ENCODE measurements around the gene ABCC3. TPM values are rescaled to one million over a fixed set of nuclear protein-coding genes. Genes with fewer than 3 reads are reported as not detected.

Gene ABCC3
- total and polyA plus RNA-seq, 9 of the 15 experiments (the other 6 are each of a cell fraction or from before 2014, with no cell fraction given) = 0.03 to 1.6 (median 0.42) TPM; not detected in 5

DNA sequence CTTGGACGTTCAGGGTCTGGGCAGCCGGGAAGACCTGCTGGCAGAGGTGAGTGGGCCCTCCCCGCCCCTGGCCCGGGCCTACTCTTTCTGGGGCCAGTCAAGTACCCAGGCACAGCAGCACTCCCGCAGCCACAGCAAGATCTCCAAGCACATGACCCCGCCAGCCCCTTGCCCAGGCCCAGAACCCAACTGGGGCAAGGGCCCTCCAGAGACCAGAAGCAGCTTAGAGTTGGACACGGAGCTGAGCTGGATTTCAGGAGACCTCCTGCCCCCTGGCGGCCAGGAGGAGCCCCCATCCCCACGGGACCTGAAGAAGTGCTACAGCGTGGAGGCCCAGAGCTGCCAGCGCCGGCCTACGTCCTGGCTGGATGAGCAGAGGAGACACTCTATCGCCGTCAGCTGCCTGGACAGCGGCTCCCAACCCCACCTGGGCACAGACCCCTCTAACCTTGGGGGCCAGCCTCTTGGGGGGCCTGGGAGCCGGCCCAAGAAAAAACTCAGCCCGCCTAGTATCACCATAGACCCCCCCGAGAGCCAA is 8.6 kb upstream of the ABCC3 start (continued):
- TF ChIP-seq, protein P1, sequence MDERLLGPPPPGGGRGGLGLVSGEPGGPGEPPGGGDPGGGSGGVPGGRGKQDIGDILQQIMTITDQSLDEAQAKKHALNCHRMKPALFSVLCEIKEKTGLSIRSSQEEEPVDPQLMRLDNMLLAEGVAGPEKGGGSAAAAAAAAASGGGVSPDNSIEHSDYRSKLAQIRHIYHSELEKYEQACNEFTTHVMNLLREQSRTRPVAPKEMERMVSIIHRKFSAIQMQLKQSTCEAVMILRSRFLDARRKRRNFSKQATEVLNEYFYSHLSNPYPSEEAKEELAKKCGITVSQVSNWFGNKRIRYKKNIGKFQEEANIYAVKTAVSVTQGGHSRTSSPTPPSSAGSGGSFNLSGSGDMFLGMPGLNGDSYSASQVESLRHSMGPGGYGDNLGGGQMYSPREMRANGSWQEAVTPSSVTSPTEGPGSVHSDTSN (CRISPR knock-in tag; IDR thresholded peaks at IDR 0.05; ENCODE audit: low read depth) = no peak
- TF ChIP-seq, protein P1 (tag; conservative IDR thresholded peaks at IDR 0.05; ENCODE audit: low read depth) = no peak
- no peak for TF ChIP-seq ZNF197 (CRISPR knock-in tag; IDR thresholded peaks at IDR 0.05; ENCODE audit: low read depth)
- TF ChIP-seq, protein P2, sequence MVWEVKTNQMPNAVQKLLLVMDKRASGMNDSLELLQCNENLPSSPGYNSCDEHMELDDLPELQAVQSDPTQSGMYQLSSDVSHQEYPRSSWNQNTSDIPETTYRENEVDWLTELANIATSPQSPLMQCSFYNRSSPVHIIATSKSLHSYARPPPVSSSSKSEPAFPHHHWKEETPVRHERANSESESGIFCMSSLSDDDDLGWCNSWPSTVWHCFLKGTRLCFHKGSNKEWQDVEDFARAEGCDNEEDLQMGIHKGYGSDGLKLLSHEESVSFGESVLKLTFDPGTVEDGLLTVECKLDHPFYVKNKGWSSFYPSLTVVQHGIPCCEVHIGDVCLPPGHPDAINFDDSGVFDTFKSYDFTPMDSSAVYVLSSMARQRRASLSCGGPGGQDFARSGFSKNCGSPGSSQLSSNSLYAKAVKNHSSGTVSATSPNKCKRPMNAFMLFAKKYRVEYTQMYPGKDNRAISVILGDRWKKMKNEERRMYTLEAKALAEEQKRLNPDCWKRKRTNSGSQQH (CRISPR knock-in tag; IDR thresholded peaks at IDR 0.05) = no peak
- no peak for TF ChIP-seq NR4A1 (CRISPR knock-in tag; IDR thresholded peaks at IDR 0.05)
- TF ChIP-seq NR4A1 (tag; IDR thresholded peaks at IDR 0.05) = no peak
- TF ChIP-seq PHF8 (IDR thresholded peaks at IDR 0.05; ENCODE audit: borderline replicate concordance, low read length) = no peak; the same call in 1 of the 2 replicates
- no peak for TF ChIP-seq POLR2AphosphoS2 (IDR thresholded peaks at IDR 0.05; ENCODE audit: low read length)
- no peak for TF ChIP-seq XRCC3 (IDR thresholded peaks at IDR 0.05)
- TF ChIP-seq PHF20 (IDR thresholded peaks at IDR 0.05; ENCODE audit: partially characterized antibody) = peak; percentile 57
- no peak for TF ChIP-seq CBX3 (IDR thresholded peaks at IDR 0.05; ENCODE audit: borderline replicate concordance in 1 of 2, low read length in 2 of 2)
- TF ChIP-seq NFYB (IDR thresholded peaks at IDR 0.05; ENCODE audit: extremely low read depth, insufficient read length) = no peak
- no peak for TF ChIP-seq PHB2 (IDR thresholded peaks at IDR 0.05; ENCODE audit: low read depth)
- TF ChIP-seq, protein P3, sequence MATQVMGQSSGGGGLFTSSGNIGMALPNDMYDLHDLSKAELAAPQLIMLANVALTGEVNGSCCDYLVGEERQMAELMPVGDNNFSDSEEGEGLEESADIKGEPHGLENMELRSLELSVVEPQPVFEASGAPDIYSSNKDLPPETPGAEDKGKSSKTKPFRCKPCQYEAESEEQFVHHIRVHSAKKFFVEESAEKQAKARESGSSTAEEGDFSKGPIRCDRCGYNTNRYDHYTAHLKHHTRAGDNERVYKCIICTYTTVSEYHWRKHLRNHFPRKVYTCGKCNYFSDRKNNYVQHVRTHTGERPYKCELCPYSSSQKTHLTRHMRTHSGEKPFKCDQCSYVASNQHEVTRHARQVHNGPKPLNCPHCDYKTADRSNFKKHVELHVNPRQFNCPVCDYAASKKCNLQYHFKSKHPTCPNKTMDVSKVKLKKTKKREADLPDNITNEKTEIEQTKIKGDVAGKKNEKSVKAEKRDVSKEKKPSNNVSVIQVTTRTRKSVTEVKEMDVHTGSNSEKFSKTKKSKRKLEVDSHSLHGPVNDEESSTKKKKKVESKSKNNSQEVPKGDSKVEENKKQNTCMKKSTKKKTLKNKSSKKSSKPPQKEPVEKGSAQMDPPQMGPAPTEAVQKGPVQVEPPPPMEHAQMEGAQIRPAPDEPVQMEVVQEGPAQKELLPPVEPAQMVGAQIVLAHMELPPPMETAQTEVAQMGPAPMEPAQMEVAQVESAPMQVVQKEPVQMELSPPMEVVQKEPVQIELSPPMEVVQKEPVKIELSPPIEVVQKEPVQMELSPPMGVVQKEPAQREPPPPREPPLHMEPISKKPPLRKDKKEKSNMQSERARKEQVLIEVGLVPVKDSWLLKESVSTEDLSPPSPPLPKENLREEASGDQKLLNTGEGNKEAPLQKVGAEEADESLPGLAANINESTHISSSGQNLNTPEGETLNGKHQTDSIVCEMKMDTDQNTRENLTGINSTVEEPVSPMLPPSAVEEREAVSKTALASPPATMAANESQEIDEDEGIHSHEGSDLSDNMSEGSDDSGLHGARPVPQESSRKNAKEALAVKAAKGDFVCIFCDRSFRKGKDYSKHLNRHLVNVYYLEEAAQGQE (IDR thresholded peaks at IDR 0.05; ENCODE audit: borderline replicate concordance) = peak; percentile 86
- TF ChIP-seq, protein P3 (CRISPR knock-in tag; IDR thresholded peaks at IDR 0.05; ENCODE audit: low read depth) = no peak
- TF ChIP-seq ZNF232 (CRISPR knock-in tag; IDR thresholded peaks at IDR 0.05) = no peak
- no peak for TF ChIP-seq HDAC8 (tag; IDR thresholded peaks at IDR 0.05)
- TF ChIP-seq ZNF175 (CRISPR knock-in tag; IDR thresholded peaks at IDR 0.05; ENCODE audit: low read depth) = no peak
